Measurements from ENCODE around the gene ENHO. TPM values are rescaled to one million over a fixed set of nuclear protein-coding genes. Genes with fewer than 3 reads are reported as not detected.

ENHO gene
- total RNA-seq, 1 donor from 2014 or later, result 5.5 TPM

GRCh38 chr9:34518110-34518616 lies 4.6 kb downstream of the ENHO start:
- DNase-seq (ENCODE audit: extremely low spot score, unreplicated experiment), result no peak
- H3K27ac Mint-ChIP-seq, result no peak overlapping the region
- no peaks in the 10 kb centered on the region for H3K36me3 Mint-ChIP-seq
- no peak overlapping the region for H3K4me3 Mint-ChIP-seq
- peaks cover 26% of the 10 kb centered on the region for H3K27me3 Mint-ChIP-seq
- peaks cover 14% of the 10 kb centered on the region for H3K4me1 Mint-ChIP-seq (ENCODE audit: unreplicated experiment)
- no peak for TF ChIP-seq CTCF (conservative IDR thresholded peaks at IDR 0.05)
- H3K9me3 Mint-ChIP-seq, result no peaks in the 10 kb centered on the region

- Mint-ChIP-seq H3K9me3 (no peaks in the 10 kb centered on the region), H3K4me1 (ENCODE audit: unreplicated experiment) (peaks cover 15% of the 10 kb centered on the region), H3K4me3 (no peak overlapping the region), H3K27ac (no peak overlapping the region), H3K36me3 (no peaks in the 10 kb centered on the region), H3K27me3 (peaks cover 21% of the 10 kb centered on the region)
- DNase-seq (ENCODE audit: extremely low spot score, unreplicated experiment), result no peak
- TF ChIP-seq CTCF (conservative IDR thresholded peaks at IDR 0.05), result no peak
These were observed 5.6 kb downstream of the ENHO start for GRCh38 chr9:34517185-34517584.

GRCh38 chr9:34515959-34516358 lies 6.8 kb downstream of the ENHO start:
- Mint-ChIP-seq H3K27ac (no peak overlapping the region), H3K4me1 (ENCODE audit: unreplicated experiment) (peaks cover 23% of the 10 kb centered on the region), H3K4me3 (no peak overlapping the region), H3K9me3 (no peaks in the 10 kb centered on the region), H3K36me3 (no peaks in the 10 kb centered on the region), H3K27me3 (peaks cover 14% of the 10 kb centered on the region)
- TF ChIP-seq CTCF (conservative IDR thresholded peaks at IDR 0.05), result no peak
- DNase-seq (ENCODE audit: extremely low spot score, unreplicated experiment), result no peak

GRCh38 chr9:34514816-34515215 lies 8.0 kb downstream of the ENHO start:
- Mint-ChIP-seq H3K4me1 (ENCODE audit: unreplicated experiment) (peaks cover 31% of the 10 kb centered on the region), H3K27ac (no peak overlapping the region), H3K36me3 (no peaks in the 10 kb centered on the region), H3K9me3 (no peaks in the 10 kb centered on the region), H3K4me3 (no peak overlapping the region), H3K27me3 (peaks cover 13% of the 10 kb centered on the region)
- no peak for DNase-seq (ENCODE audit: extremely low spot score, unreplicated experiment)
- TF ChIP-seq CTCF (conservative IDR thresholded peaks at IDR 0.05), result no peak

GRCh38 chr9:34514401-34514800 lies 8.4 kb downstream of the ENHO start:
- Mint-ChIP-seq H3K27me3 (peaks cover 14% of the 10 kb centered on the region), H3K9me3 (no peaks in the 10 kb centered on the region), H3K36me3 (no peaks in the 10 kb centered on the region), H3K4me3 (no peak overlapping the region), H3K27ac (no peak overlapping the region), H3K4me1 (ENCODE audit: unreplicated experiment) (peaks cover 35% of the 10 kb centered on the region)
- no peak for TF ChIP-seq CTCF (conservative IDR thresholded peaks at IDR 0.05)
- DNase-seq (ENCODE audit: extremely low spot score, unreplicated experiment), result no peak
